ENCODE data around the gene ZFP57.

Gene ZFP57

GRCh38 chr6:29651413-29652197 is 29.3 kb downstream of the ZFP57 start:
- no peak for DNase-seq

- peak; percentile 97 for DNase-seq
Observed at GRCh38 chr6:29649701-29650673, 31.0 kb downstream of the ZFP57 start.

- DNase-seq = no peak
Observed at GRCh38 chr6:29647927-29648642, 32.9 kb downstream of the ZFP57 start.

GRCh38 chr6:29641430-29642148 is 39.4 kb downstream of the ZFP57 start:
- no peak for DNase-seq

GRCh38 chr6:29637247-29637646 is 43.7 kb downstream of the ZFP57 start:
- DNase-seq = no peak

GRCh38 chr6:29633534-29633905 is 47.4 kb downstream of the ZFP57 start:
- DNase-seq = no peak

GRCh38 chr6:29632789-29633533 is 48.0 kb downstream of the ZFP57 start, which contains the start of gene GABBR1:
TSS of gene GABBR1 (minus strand) at chr6:29633183. CDS start at chr6:29632385, 798 bp downstream.
- peak; percentile 68 for DNase-seq

- DNase-seq = peak; percentile 56
Observed at GRCh38 chr6:29631860-29632731, 48.9 kb downstream of the ZFP57 start.

GRCh38 chr6:29631209-29631810 is 49.6 kb downstream of the ZFP57 start:
- no peak for DNase-seq

- no peak for DNase-seq
Observed at GRCh38 chr6:29630315-29630714, 50.6 kb downstream of the ZFP57 start.

GRCh38 chr6:29629571-29629970 is 51.4 kb downstream of the ZFP57 start:
- no peak for DNase-seq

GRCh38 chr6:29628419-29629281 is 52.3 kb downstream of the ZFP57 start:
- DNase-seq = peak; percentile 67

GRCh38 chr6:29627755-29628418 is 53.1 kb downstream of the ZFP57 start:
- peak; percentile 43 for DNase-seq

- DNase-seq = no peak
Observed at GRCh38 chr6:29626948-29627754, 53.8 kb downstream of the ZFP57 start.

GRCh38 chr6:29625337-29625930 is 55.5 kb downstream of the ZFP57 start:
- no peak for DNase-seq

GRCh38 chr6:29624520-29624961 is 56.4 kb downstream of the ZFP57 start:
- no peak for DNase-seq
